NCI-H446 (cell line): Measurements from ENCODE around the gene MAMDC2.

Source experiments
- DNase-seq, 2 experiments: peaks; one replicate each; lab custom pipeline; 2025; lab: John Stamatoyannopoulos, UW

MAMDC2 gene

GRCh38 chr9:70134360-70134759 is 90.7 kb downstream of the MAMDC2 start:
- DNase-seq, result no peak

DNA sequence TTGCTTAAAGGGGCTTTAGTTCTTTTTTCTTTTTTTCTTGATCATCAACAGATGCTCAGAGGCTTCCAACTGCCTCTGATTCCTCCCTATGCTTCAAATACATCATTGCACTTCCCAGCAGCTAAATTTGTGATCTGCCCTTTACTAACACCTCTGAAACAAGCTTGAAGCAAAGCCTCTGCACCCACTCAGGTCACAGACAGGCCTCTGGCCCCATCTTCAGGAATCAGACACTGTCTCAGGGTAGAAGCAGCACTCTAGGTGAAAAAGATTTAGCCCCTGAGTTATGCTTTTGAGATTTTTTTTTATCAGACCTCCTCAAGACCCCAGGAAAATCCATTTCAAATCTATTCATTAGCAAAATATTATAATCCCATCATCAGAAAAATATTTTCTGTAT is 91.5 kb downstream of the MAMDC2 start:
- no peak for DNase-seq

- no peak for DNase-seq
Observed at GRCh38 chr9:70136632-70137031, 93.0 kb downstream of the MAMDC2 start.

- DNase-seq, result no peak
Observed at GRCh38 chr9:70137577-70137976, 93.9 kb downstream of the MAMDC2 start.

- DNase-seq, result no peak
Observed at GRCh38 chr9:70142101-70142500, 98.5 kb downstream of the MAMDC2 start.

DNA sequence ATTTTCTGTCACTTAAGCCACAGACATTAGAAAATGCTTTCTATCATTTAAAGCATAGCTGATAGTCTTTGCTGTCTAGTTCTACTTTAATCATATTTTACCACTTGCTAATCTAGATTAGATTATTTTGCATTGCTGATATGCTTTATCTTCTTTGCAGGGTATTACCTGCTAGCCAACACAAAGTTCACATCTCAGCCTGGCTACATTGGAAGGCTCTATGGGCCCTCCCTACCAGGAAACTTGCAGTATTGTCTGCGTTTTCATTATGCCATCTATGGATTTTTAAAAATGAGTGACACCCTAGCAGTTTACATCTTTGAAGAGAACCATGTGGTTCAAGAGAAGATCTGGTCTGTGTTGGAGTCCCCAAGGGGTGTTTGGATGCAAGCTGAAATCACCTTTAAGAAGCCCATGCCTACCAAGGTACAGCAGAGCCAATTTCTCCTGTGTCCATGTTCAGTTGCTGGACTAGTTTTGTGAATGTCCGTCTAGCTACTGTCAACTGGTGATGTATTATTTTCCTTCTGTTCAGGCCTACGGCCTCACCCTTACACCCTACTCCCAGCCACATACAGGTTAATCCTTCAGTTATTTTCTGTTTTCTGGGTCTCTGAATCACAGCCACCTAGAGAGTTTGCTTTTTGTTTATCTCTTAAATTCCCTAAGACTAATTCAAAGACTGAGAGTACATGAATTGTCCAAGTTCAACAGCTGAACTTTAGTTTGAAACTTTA is 99.9 kb downstream of the MAMDC2 start:
- DNase-seq, result no peak

DNA sequence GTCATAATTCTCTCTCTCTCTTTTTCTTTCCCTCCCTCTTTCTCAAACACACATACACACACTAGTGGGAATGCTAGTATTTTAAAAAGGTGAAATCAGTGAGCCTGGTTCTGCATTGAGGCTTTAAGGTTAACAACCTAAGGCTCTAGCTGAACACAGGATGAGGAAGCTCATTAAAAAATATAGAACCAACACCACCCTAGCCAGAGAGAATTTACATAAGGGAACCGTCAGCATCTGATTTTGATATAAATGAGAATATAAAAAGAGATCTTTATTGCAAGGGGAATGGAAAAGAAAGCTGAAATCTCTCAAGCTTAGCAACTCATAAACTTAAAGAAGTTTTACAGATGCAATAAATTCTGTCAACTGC is 100.5 kb downstream of the MAMDC2 start:
- no peak for DNase-seq

DNA sequence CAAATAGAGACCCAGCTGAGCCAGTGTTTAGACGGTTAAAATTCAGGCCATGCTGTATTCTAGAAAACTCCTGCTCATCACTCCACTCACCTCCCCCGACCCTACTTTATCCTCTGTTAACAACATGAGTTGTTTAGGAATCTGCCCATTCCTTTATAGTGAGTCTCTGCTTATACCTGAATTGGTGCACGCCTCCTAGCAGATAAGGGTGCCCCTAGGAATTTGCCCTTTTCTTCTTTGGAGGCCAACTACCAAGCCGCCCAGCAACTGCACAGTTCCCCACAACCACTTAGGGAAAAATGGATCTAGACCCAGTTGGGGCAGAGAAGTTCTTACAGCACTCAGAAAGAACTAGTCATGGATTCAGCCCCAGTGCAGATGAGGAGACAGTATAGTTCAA is 102.3 kb downstream of the MAMDC2 start:
- no peak for DNase-seq

- DNase-seq, result no peak
Observed at GRCh38 chr9:70147196-70147595, 103.5 kb downstream of the MAMDC2 start.

DNA sequence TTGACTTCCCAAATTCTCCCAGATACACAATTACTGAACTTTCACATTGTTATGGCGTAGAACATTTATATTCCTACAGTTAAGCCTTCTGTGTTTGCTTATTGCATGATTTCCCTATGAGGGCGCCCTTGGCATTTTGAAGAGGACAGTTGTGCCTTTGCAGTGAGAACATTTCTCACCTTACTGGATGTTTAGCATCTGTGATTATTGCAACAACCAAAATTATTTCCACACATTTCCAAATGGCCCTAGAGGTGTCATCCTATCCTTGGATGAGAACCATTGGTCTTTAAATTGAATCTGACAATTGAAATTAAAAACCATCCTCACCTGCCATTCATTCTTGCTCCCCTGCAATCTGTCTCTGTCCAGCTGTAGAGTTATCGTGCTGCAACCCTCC is 104.0 kb downstream of the MAMDC2 start:
- no peak for DNase-seq

DNA sequence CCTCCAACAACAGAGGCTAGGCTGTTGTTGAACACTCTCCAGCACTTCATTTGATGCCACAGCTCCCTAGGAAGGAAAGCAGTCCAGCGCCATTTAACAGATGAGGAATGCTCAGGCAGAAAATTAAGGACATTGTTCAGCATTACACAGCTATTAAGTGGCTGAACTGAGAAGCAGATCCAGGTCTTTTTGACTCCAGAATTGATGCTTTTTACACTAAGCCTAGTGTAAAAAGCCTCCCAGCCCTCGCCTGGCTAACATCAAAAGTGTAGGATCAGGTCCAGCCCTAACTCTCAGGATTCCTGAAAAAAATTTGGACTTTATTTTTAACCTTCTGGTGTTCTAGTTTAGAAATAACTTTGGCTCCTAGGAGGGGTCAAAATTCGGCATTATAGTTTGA is 108.7 kb downstream of the MAMDC2 start:
- no peak for DNase-seq

GRCh38 chr9:70156729-70157128 is 113.1 kb downstream of the MAMDC2 start:
- peak in 1 of 2 experiments; percentile 1 for DNase-seq

DNA sequence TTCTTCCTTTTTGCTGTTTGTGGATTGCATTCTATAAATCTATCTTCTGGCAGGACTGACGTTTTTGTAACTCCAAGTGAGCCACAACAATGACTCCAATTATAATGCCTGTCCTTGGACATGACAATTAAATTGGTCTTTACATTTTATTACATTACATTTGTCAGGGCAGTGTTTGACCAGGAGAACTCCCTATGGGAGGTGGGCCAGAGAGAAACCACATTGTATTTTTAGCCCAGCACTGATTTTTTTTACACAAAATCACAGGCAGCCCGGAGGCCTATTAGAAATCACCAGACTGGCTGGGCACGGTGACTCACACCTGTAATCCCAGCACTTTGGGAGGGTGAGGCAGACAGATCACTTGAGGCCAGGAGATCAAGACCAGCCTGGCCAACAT is 116.0 kb downstream of the MAMDC2 start:
- DNase-seq, result no peak

DNA sequence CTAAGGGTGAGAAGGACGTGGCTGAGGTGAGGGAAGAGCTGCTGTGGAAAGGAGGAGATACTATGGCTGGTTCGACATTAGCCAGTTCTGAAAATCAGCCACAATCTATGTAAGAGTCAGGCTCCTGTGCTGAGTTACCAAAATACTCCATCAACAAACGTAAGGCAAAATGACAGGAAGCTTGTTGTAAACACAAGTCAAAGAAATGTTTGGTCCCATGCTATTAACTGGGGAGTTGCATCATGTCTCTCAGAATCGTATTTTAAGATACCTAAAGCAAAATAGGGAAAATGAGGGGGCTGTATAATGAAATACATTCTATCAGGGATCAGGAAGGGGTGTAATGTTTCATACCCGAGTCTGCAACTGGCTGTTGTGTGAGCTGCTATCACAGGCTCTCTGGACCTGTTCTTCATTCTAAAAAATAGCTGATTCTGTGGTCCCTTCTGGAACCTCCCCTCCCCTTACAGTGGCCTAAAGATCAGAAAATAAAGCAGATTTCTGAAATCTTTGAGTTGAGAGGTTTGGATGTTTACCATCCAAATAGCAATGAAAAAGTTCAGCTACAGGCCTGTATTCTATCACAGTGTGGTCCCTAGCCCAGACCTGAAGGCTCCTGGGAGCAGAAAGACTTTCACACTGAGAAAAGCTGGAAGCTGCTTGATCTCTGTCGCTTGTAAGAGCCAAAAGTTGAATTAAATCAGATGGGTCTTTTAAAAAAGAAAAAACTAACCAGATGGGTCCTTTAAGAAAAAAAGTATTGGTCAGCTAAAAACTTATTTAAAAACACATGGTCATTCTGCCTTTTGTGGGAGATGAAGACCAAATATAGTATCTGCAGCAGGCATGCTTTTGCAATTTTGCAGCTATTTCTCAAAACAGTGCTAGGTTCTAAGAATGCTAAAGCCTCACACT is 117.3 kb downstream of the MAMDC2 start:
- no peak for DNase-seq

DNA sequence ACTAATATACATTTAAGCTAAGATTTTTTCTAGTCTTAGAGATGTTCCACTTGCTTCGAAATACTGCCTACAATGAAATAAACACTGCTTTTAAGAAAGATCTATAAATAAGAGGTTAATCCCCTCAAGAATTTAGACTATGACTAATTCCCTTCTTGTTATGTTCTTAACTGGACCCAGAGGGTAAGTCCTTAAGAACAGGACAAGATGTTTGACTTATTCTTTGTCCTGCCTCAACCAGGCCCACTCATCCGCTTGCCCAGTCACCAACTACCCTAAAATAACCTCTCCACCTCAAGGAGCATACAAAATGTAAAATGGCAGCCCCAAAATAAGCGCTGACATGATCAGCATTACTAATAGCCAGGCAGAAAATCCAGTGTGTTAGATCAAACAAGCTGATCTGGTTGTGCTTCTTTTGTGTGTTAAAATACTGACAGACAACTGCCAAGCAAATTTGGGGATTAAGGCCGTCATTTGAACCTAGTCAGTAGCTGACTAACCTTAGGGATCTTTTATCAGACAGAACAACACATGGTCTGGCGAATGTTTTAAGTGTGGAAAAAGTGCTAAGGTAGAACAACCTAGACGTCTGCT is 121.5 kb downstream of the MAMDC2 start:
- DNase-seq, result no peak

DNA sequence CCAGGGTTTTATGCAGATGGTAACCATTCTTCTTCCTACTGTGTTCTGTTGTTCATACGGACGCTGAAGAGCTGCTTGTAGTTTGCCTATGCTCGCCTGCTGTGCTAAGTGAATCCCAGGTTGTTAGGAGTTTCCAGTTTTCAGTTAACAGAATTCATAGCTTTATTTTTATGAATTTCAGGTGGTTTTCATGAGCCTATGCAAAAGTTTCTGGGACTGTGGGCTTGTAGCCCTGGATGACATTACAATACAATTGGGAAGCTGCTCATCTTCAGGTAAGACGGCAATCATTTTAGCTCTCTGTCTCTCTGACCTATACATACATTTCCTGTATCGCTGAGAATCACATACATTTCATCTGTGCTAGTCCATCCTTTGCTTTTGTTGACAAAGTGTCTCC is 124.9 kb downstream of the MAMDC2 start:
- no peak for DNase-seq

DNA sequence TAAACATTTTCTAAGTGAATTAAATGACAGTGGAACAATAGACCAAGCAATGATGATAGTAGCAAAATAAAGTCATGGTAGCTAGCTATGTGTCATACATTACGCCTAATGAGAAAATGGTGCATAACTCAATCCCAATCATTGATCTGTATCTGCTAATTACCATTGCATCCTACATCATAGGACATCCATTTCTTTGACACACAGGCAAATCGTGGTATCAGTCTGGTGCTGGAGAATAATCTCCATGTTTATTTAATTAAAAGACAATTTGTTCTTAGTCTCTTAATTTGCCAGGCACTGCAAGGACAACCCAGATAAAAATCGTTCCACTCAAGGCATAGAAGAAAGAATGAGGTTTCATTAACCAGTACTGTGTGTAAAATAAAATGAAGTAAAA is 125.6 kb downstream of the MAMDC2 start:
- no peak for DNase-seq

- no peak for DNase-seq
Observed at GRCh38 chr9:70170151-70170790, 126.6 kb downstream of the MAMDC2 start.

- DNase-seq, result no peak
Observed at GRCh38 chr9:70172532-70172931, 128.9 kb downstream of the MAMDC2 start.

DNA sequence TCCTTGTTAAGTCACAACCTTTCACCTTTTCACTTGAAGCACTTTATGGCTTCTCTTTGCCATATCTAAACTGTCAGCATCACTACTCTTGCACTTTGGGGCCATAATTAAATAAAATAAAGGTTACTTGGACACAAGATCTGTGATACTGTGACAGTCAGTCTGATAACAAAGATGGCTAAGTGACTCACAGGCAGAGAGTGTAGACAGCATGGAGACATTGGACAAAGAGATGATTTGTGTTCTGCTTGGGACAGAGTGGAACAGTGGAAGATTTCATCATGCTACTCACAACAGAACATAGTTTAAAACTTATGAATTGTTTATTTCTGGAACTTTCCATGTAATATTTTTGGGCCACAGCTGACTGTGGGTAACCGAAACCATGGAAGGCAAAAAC is 133.5 kb downstream of the MAMDC2 start:
- DNase-seq, result no peak

DNA sequence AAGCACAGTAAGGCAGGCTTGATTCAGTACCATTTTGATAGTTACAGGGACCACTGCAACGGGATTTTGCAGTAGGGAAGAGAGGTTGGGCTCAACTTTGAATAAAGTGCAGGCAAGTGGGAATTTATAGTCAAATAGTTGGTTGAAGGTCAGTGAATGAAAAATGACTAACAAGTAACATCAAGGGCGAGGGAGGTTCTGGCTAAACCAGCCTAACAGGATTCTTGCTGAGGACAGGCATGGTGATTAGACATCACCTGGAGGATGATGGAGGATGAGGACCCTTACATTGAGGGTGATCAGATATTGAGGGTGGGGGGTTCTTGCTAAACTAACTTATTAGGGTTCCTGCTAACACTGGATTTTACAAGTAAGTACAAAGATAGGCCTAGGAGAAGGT is 149.1 kb downstream of the MAMDC2 start:
- DNase-seq, result no peak

GRCh38 chr9:70195456-70195855 is 151.8 kb downstream of the MAMDC2 start:
- no peak for DNase-seq
